Adrenal gland (tissue), 12 donors: ENCODE results near the gene OR6C2. TPM values are rescaled to one million over a fixed set of nuclear protein-coding genes. Genes with fewer than 3 reads are reported as not detected.
"Not testable (repeated sequence)": the region's sequence is repeated elsewhere in the genome, so short reads cannot be mapped to it uniquely, and the experiment has no call there.

Experiments used
- DNase-seq, 7 donors: peaks; one replicate each; pipeline ENCODE4 v3.0.0-alpha.2; 2019 to 2020
- H3K27ac ChIP-seq, 5 donors: fragments of 200-600 bp; sonication (generic) in 4 of 5; 1 replicate in 3 of 5; 2 replicates in 2 of 5; pipeline versions ENCODE4 v1.5.1 to v1.8.0; 2016 to 2020; ENCODE audit warnings: mild to moderate bottlenecking in 1 of 5
- H3K27me3 ChIP-seq: fragments of 200-600 bp; 2 replicates; pipeline ENCODE4 v1.8.0; 2021
- H3K36me3 ChIP-seq, 2 donors: fragments of 200-600 bp; replicated peaks in 1 of 2; 1 replicate in 1 of 2; 2 replicates in 1 of 2; pipeline versions ENCODE4 v1.5.1 to v1.8.0; 2018 to 2022
- H3K4me1 ChIP-seq, 2 donors: fragments of 200-600 bp; replicated peaks in 1 of 2; 1 replicate in 1 of 2; 2 replicates in 1 of 2; pipeline versions ENCODE4 v1.5.1 to v1.8.0; 2018 to 2021
- H3K4me3 ChIP-seq, 4 donors: fragments of 200-600 bp; sonication (generic) in 3 of 4; one replicate each; pipeline ENCODE4 v1.5.1; 2016 to 2018
- H3K9me3 ChIP-seq, 3 donors: fragments of 200-600 bp; sonication (generic) in 1 of 3; replicated peaks in 1 of 3; 1 replicate in 2 of 3; 2 replicates in 1 of 3; pipeline versions ENCODE4 v1.5.1 to v1.8.0; 2016 to 2021
- POLR2A ChIP-seq, 2 donors: fragments of 450-650 bp; IDR thresholded peaks; one replicate each; pipeline ENCODE4 v1.6.1; 2017; ENCODE audit warnings: antibody characterized with exemption in 2 of 2, mild to moderate bottlenecking in 2 of 2, moderate library complexity in 1 of 2
- WGBS, 4 donors: extraction: QIAGEN DNeasy Blood & Tissue Kit in 2 of 4; methylation state at CpG; one replicate each; pipeline versions ENCODE4 v1.1.5 to v1.1.7; 2013 to 2017; 5-methylcytosine and 5-hydroxymethylcytosine counted together
- intact Hi-C, 2 donors: fragments of 100-400 bp; cut with DNase I; formaldehyde crosslinking; loops; one replicate each; pipeline versions ENCODE4 v1.14.1 to v1.15.0; 2022 to 2023
- polyA plus RNA-seq, 3 donors: library from polyadenylated mRNA; stranded (reverse); fragments of 200-250 nt in 2 of 3; fragments of 350-450 nt in 1 of 3; fragmentation: Illumina TruSeq in 1 of 3; extraction: RNeasy Lipid Tissue Mini Kit (QIAGEN cat#74804) in 1 of 3; gene quantifications; one replicate each; pipeline ENCODE4 v1.2.3, GENCODE V29; 2013 to 2014
- total RNA-seq, 9 donors: library from RNA; depleted of rRNA in 4 of 9; stranded (reverse); fragments of >200 nt in 4 of 9; fragments of 120-200 nt in 1 of 9; fragmentation: NEBNext Ultra II Directional in 1 of 9; extraction: Animal tissue kit (Norgen Biotek cat#: 25700) in 1 of 9; gene quantifications; one replicate each; pipeline versions ENCODE4 v1.1.0 to v1.2.4, GENCODE V29; 2013 to 2023
- TF ChIP-seq, protein P1 (sequence below), 6 experiments: fragments of 450-650 bp in 4 of 6; fragments of 200-600 bp in 2 of 6; sonication (generic) in 1 of 6; IDR thresholded peaks; 1 replicate in 5 of 6; 2 replicates in 1 of 6; pipeline versions ENCODE4 v1.5.1 to v1.8.0; 2016 to 2021; ENCODE audit warnings: antibody characterized with exemption in 6 of 6, mild to moderate bottlenecking in 2 of 6, moderate library complexity in 1 of 6
- donor health status: healthy with polysubstance abuse.
- donor health status: Bipolar disorder and iron deficiency.
- donor health status: DM: yes; HTN: yes; CAD: no.
- donor health status: DM: no; HTN: no; CAD: no.
- donor health status: DM: no; HTN: no; CAD: no.
- donor health status: DM: yes; HTN: yes; CAD: no.

Gene OR6C2
- total and polyA plus RNA-seq, 12 donors, result not detected

DNA sequence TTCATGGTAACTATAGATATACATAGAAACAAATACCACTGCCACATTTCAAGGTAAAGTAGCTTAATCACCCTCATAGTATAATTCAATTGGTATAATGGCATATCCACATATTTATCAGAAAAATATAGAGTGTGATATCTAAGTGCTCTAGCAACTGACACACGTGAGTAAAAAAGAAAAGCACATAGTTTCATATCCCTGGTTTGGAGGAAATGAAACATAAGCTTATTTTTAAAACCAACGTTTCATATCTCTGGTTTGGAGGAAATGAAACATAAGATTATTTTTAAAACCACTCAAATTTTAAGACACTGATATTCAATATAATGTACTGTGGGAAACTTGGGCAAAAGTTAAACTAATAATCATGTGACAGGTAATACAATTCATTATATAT, 24.0 kb downstream of the OR6C2 start:
- H3K9me3 ChIP-seq, result no peaks in the 10 kb centered on the region
- WGBS, 4 donors, result 30 to 36% (median 32%) methylated on average over 2 of the region's 2 CpGs
- no peaks in the 10 kb centered on the region for H3K36me3 ChIP-seq
- no peak for DNase-seq
- intact Hi-C loops, result no loop called here
- no peak overlapping the region for H3K27ac ChIP-seq
- no peaks in the 10 kb centered on the region for H3K4me1 ChIP-seq
- no peak for TF ChIP-seq POLR2A (IDR thresholded peaks at IDR 0.05)
- TF ChIP-seq, protein P1, sequence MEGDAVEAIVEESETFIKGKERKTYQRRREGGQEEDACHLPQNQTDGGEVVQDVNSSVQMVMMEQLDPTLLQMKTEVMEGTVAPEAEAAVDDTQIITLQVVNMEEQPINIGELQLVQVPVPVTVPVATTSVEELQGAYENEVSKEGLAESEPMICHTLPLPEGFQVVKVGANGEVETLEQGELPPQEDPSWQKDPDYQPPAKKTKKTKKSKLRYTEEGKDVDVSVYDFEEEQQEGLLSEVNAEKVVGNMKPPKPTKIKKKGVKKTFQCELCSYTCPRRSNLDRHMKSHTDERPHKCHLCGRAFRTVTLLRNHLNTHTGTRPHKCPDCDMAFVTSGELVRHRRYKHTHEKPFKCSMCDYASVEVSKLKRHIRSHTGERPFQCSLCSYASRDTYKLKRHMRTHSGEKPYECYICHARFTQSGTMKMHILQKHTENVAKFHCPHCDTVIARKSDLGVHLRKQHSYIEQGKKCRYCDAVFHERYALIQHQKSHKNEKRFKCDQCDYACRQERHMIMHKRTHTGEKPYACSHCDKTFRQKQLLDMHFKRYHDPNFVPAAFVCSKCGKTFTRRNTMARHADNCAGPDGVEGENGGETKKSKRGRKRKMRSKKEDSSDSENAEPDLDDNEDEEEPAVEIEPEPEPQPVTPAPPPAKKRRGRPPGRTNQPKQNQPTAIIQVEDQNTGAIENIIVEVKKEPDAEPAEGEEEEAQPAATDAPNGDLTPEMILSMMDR (IDR thresholded peaks at IDR 0.05), result no peak
- H3K4me3 ChIP-seq, result no peak overlapping the region
- no peaks in the 10 kb centered on the region for H3K27me3 ChIP-seq

DNA sequence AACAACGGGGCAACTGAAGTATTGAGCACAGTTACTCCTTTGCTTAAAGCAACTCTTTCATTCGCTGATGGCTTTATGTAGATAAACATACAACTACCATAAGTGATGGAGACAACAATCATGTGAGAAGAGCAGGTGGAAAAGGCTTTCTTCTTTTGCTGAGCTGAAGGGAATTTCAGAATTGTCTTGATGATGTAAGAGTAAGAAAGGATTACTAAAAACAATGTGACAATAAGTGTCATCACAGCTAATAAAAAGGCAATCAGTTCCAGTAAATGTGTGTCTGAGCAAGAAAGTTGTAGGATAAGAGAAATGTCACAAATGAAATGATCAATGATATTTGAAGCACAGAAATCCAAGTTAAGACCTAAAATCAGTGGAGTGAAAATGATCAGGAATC, 25.4 kb downstream of the OR6C2 start:
- Histone ChIP-seq H3K36me3 (no peaks in the 10 kb centered on the region), H3K9me3 (no peaks in the 10 kb centered on the region), H3K4me1 (no peaks in the 10 kb centered on the region), H3K27ac (no peak overlapping the region), H3K27me3 (no peaks in the 10 kb centered on the region), H3K4me3 (no peak overlapping the region)
- DNase-seq, result no peak
- intact Hi-C loops, result no loop called here
- TF ChIP-seq POLR2A (IDR thresholded peaks at IDR 0.05), result no peak
- TF ChIP-seq, protein P1 (IDR thresholded peaks at IDR 0.05), result no peak
- 56 to 75% (median 68%) methylated on average over 2 of the region's 2 CpGs for WGBS, 4 donors

DNA sequence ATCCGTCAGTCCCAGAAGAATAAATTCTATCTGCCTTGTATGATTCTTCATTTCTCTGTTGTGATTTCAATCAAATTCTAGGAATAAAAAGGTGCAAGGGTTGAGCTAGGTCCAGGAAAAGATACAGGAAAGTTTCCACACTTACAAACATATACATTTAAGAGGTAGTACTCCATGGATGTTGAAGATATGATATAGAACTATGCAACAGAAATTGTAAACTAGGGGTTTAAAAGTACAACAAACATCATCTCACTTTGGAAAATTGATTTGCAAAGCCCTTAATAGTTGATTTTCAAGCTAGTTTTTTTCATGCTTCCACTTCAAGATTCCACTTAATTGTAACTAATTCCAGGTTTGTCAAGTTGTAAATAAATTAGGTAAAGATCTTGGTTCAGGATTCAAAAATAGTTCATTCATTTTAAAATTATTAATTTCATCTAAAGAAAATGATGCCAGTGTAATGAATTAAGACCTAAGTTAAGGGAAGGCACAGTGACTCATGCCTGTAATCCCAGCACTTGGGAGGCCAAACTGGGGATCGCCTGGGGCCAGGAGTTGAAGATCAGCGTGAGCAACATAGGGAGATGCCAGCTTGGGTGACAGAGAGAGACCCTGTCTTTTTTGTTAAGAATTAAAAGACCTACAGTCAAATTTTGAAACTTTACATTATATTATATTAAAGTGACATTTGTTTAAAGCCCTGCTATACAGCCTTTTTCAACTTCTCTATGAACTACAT, 26.4 kb downstream of the OR6C2 start, which contains the start of gene OR6C70:
TSS of gene OR6C70 (minus strand) at position 51 of the 742 bp plus-strand sequence. CDS start at position 51, 0 bp downstream.
- no peak within 1 kb of the TSS for H3K4me3 ChIP-seq
- DNase-seq, result no peak
- 76 to 83% (median 80%) methylated on average over 3 of the region's 3 CpGs for WGBS, 4 donors

DNA sequence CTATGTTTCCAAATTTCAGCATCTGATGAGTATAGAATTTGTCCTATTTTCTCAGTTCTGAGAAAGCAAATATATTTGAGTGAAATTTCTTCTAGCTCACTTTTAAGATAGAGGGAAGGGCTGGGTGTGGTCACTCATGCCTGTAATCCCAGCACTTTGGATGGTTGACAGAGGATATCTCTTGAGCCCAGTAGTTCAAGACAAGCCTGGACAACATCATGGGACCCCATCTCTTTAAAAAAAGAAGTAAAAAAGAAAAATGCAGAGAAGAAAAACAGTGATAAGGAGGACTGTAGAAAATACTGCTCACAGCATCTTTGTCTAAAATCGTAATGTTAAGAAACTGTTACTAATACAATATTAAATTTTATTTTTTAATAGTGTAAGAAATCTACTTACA, 28.4 kb downstream of the OR6C2 start:
- 69 to 90% (median 78%) methylated on average over 1 of the region's 1 CpG for WGBS, 4 donors
- H3K9me3 ChIP-seq, result peaks cover 0 to 6% (median 0%) of the 10 kb centered on the region in 3 donors
- H3K4me3 ChIP-seq, result no peak overlapping the region
- TF ChIP-seq, protein P1 (IDR thresholded peaks at IDR 0.05), result no peak
- no peak for TF ChIP-seq POLR2A (IDR thresholded peaks at IDR 0.05)
- H3K27me3 ChIP-seq, result no peaks in the 10 kb centered on the region
- intact Hi-C loops, result no loop called here
- no peaks in the 10 kb centered on the region for H3K4me1 ChIP-seq
- no peaks in the 10 kb centered on the region for H3K36me3 ChIP-seq
- H3K27ac ChIP-seq, result no peak overlapping the region
- no peak for DNase-seq

More for the DNA sequence above, 26.4 kb downstream of the OR6C2 start, which contains the start of gene OR6C70:
- H3K4me1 ChIP-seq, result no peaks in the 10 kb centered on the region
- H3K27me3 ChIP-seq, result no peaks in the 10 kb centered on the region
- no peaks in the 10 kb centered on the region for H3K9me3 ChIP-seq
- H3K27ac ChIP-seq, result no peak within 1 kb of the TSS
- TF ChIP-seq, protein P1 (IDR thresholded peaks at IDR 0.05), result no peak
- no peak for TF ChIP-seq POLR2A (IDR thresholded peaks at IDR 0.05)
- intact Hi-C loops, result no loop called here
- H3K36me3 ChIP-seq, result no peaks in the 10 kb centered on the region

DNA sequence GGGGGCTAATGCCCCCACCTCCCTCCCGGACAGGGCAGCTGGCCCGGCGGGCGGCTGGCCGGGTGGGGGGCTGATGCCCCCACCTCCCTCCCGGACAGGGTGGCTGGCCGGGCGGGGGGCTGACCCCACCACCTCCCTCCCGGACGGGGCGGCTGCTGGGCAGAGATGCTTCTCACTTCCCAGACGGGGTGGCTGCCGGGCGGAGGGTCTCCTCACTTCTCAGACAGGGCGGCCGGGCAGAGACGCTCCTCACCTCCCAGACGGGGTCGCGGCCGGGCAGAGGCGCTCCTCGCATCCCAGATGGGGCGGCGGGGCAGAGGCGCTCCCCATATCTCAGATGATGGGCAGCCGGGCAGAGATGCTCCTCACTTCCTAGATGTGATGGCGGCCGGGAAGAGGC, 35.3 kb downstream of the OR6C2 start:
- H3K4me1 ChIP-seq, H3K9me3 ChIP-seq, H3K4me3 ChIP-seq, H3K27me3 ChIP-seq, DNase-seq, H3K27ac ChIP-seq, H3K36me3 ChIP-seq, intact Hi-C loops: not testable (repeated sequence)
- WGBS, 4 donors, result 85 to 100% (median 94%) methylated on average over 2 to 29 of the region's 29 CpGs

DNA sequence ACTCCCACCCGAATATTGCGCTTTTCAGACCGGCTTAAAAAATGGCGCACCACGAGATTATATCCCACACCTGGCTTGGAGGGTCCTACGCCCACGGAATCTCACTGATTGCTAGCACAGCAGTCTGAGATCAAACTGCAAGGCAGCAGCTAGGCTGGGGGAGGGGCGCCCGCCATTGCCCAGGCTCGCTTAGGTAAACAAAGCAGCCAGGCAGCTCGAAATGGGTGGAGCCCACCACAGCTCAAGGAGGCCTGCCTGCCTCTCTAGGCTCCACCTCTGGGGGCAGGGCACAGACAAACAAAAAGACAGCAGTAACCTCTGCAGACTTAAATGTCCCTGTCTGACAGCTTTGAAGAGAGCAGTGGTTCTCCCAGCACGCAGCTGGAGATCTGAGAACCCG, 40.4 kb downstream of the OR6C2 start:
- H3K27me3 ChIP-seq, intact Hi-C loops, DNase-seq, H3K27ac ChIP-seq, H3K36me3 ChIP-seq, H3K4me3 ChIP-seq, H3K9me3 ChIP-seq, H3K4me1 ChIP-seq: not testable (repeated sequence)
- 56 to 93% (median 75%) methylated on average over 3 to 13 of the region's 13 CpGs for WGBS, 4 donors
